HG03280 (cell line): ENCODE measurements around the gene SERPING1.
A peak's percentile ranks its signal among the peaks of the same experiment; 100 is the strongest.

ENCODE experiments used
- ATAC-seq: cut with Tn5 transposase; IDR thresholded peaks from one replicate; pipeline ENCODE4 v1.9.1; 2021; ENCODE audit warnings: mild to moderate bottlenecking, moderate library complexity; ENCODE audit not compliant: unreplicated experiment

The SERPING1 gene

DNA sequence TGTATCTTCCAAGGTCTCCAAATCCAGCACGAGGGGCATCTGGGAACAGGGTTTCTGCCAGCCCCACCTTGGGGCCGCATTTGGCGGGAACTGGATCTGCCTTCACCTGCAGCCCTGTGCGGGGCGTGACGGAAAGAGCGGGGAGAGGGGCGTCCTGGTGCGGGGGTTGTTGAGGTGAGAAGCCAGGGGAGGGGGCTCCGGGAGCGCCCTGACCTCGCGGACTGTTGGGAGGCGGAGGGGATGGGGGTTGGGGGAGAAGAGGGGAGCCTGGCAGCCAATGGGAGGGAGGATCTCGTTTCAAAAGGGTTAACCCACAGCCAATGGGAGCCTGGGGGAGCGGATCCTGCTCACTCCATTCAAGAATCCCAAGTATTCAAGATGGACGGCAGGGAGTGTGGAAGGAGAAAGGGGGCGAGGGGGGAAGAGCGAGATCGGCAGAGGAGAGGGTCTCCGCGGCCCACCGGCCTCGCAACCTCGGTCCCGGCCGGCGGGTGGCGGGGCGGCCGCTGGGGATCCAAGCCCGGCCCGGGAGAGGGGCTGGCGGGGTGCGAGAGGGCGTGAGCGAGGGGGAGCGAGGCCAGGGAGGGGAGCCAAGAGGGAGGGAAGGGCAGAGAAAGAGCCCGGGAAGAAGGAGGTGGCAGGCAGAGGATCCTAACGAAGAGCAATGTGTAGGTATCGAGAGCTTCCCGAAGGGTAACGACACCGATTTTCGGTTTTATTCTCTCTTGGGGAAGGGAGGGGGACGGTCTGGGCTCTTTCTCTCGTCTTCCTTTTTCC is 40.7 kb downstream of the SERPING1 start:
- ATAC-seq, result no peak

DNA sequence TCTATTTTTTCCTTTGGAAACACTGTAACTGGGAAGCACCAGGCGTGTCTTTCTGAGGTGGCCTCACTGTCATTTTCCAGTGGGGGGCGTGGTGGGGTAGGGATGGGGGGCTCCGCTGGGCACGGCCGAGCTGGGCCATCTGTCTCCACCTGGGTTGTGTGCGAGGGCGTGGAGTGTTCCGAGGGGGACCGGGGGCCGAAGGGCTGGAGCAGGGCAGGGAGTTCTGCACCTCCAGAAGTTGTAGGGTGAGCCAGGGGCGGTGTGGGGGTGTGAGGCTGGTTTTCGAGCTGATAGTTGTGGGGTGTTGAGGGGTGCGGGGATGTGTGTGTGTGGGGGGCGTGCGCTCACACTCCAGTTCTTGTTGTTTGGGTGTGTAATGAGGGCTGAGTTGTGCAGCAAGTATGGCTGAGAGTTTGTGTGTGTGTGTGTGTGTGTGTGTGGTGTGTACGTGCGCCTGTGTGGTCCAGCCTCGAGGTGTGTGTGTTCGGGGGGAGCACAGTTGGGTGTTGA is 41.4 kb downstream of the SERPING1 start:
- ATAC-seq, result no peak

DNA sequence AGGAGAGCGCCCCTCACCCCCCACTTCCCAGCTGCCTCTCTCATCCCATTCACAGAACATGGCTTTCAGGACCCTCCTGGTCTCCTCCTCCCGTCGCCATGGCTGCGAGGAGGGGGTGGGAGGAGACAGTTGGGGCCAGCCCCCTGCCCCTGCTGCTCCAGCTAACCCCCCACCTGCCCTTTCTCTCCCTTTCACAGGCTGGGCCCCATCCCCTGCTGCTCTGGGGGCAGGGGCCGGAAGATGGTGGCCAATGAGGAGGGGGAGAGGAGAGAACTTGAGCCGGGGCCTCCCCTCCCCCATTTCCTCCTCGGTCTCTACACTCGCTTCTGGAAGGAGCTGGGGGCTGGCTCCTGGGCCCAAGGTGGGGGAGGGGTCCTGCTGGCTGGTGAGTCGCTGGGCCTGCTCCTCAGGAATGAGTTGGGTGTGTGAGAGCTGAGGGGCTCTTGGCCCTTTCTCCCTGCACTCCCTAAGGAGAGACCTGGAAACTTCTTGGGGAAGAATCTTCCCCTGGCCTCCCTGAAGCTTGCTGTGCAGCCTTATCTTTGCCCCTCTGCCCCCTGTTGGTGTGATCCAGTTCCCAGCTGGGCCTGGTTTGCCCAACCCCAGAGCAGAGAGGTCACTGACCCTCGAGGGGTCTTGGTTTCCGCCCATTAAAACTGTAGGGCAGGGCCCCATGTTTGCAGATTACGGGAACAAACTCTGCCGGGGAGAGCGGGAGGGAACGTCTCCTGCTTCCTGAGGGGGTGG is 42.0 kb downstream of the SERPING1 start:
- no peak for ATAC-seq

DNA sequence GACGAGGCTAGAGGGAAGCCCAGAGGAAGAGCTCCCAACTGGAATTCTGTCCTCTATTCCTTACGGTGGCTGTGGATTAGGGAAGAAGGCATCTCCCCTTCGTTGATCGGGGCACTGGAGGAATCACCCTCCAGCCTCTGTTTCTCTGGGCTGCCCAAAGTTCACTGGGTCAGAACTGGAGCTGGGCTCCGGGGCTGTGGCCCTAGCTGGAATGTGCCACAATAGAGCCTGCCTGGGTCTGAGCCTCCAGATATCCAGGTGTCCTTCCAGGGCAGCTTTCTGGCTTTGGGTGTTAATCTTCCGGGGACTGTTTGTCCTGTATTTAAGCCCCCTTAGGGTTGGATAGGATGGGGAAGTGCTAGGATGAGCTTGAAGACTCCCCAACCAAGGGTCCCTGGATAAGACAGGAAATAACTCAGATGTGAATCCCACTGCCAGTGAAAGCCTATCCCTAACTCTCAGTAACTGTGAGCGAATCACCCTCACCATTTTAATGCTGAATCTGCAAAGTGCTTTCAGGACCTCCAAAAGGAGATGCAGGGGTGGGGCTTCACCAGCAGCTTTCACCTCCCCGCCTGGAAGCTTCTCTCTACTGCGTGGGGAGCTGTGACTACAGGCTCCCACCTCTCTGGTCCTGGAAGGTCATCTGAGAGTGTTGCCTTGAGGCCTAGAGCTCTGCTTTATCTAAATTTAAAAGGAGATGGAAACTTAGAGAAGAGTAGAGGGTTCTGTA is 42.7 kb downstream of the SERPING1 start:
- ATAC-seq, result no peak

DNA sequence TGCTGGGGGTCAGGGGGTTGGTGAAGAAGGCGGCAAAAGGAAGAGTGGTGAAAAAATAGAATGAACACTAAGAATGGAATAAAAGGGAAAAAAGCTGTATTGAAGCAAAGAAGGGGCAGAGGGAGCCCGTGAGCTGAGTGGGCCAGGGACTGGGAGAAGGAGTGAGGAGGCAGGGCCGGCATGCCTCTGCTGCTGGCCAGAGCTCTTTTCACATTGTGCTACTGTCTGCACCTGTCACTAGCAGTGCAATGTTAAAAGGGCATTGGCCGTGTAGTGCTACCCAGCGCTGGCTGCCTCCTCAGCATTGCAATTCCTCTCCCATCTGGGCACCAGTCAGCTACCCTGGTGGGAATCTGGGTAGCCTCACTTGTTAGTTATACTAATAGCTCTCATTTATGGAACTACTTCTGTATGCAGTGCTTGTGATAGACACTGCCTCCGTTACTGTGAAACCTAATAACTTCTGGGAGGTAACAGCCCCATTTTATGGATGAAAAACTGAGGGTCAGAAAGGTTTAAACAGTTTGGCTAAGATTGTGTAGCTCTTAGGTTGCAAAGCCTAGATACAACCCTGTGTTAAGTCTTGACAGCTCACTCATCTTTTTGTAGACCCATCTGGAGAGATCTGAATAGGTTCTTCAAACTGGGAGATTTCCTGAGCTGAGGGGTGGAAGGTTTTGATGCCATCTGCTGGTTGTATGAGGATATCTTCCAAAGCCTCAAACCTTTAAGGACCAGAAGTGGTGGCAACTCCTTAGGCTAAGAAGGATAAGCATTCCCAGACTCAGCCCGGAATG is 43.7 kb downstream of the SERPING1 start:
- ATAC-seq, result no peak

DNA sequence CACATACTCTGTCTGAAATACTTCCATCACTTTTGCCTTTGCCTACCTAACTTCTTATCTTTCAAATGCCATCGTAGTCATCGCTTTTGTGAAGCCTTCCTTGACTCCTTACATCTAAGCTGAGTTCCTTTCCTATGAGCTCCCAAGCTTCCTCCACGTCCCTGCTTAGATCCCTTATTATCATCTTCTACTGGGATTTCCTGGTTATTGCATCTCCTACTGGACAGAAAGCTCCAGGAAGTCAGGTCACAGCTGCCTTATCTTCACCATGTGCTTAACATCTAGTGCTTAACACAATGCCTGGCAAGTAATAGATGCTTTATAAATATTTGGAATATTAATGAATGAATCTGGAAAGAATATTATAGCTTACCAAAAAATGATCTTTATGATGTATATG is 46.3 kb downstream of the SERPING1 start:
- ATAC-seq, result no peak

DNA sequence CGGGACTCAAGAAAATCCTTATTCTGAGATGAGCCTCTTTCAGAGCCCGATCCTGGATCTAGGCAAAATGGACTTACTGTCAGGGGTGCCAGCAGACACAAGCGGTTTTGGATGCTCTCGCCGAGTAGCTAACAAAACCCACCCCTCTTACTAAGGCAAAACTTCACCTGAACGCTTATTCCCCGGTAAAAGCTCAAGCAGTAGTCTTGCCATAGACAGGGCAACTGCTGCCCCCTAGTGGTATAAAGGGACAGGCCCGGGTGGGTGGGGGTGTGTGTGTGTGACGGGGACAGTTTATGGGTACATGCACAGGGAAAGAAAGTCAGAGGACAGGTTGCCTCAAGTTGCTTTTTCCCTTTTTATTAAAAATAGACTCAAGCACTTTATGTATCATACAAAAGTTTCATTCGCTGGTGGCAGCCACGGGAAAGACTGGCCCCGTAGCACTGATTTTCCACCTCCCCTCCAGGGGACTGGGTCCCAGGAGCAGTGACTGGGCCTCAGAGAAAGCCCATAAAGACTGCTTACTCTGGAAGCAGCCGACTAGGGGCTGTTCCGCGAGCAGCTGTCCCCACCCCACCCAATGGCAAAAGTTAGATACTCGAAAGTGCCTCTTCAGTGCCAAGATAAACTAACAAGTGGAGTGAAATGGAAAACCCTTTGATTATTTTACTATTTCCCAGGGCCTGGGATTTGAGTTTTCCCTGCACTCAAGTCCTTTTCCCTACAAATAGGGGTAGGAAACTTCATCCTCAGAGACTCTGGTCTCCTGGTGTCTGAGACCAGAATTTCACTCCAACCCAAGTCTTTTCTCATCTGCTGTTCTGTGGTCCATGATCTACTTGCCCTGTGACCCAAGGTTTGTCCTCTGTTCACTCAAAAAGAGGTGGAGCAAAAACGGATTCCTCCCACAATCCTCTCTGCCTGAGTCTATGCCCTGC is 47.5 kb downstream of the SERPING1 start:
- ATAC-seq, result peak; percentile 60

DNA sequence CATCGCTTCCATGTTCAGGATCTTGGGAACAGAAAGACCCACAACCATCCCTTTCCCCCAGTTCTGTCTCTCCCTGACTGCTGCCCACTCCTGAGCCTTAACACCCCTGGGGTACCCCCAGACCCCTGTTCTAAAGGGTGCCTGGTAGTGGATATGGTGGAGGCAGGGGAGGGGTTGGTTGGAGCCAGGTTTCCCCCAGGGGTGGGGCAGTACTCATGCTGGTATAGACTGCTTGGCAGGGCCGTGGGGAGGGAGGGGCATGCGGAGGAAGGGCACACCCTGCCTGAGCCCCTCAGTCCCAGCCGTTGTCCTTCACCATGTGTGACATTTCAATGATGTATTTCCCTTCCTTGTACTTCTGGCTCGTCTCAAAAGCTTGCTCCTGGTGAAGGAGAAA is 48.2 kb downstream of the SERPING1 start:
- no peak for ATAC-seq

DNA sequence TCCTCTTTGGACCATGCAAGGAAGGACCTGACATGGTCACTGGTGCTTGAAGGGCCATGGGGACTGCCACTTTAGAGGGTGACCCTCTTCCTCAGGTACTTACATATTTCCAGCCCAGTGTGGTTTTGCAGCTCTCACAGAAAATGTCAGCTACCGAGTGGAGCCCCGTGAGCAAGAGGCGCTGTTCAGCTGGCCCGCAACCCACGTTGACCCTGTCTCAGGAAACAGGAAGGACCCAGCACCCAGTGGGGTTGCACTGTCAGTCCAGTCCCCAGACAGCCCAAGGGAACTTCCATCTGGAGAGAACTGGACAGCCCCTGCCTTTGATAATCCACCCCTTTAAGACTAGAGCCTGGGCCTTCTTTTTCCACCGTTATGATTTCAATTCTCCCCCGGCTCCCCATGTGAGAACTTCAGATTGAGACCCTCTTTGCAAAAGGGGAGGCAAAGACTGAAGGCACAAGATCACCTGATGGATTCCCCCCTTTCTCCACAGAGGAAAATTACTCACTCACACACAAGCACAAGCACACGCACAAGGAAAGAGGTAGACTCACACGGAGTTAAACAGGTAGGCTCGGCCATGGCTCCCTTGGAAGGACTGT is 48.8 kb downstream of the SERPING1 start:
- ATAC-seq, result no peak

DNA sequence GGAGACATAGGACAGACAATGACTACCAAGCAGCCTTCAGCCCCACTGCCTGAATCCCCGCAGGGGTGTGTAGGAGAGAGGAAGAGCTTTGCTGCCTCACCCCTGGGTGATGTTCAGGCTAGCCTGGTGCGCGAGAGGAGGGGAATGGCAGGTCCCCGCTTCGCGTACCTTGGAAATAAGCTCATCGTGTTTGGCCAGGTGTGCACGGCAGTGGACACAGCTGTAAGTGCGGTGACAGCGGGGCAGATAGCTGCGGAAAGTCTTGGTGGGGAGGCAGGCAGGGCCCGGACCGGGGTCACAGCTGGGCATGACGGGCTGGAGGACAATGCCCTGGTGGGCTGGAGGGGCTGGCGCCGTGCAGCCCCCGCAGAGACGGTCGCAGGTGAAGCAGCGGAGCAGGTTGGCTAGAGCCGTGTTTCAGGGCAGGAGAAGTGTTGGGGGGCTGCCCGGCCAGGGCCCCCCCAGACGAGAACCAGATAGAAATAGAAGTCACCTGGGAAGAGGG is 49.4 kb downstream of the SERPING1 start:
- no peak for ATAC-seq

DNA sequence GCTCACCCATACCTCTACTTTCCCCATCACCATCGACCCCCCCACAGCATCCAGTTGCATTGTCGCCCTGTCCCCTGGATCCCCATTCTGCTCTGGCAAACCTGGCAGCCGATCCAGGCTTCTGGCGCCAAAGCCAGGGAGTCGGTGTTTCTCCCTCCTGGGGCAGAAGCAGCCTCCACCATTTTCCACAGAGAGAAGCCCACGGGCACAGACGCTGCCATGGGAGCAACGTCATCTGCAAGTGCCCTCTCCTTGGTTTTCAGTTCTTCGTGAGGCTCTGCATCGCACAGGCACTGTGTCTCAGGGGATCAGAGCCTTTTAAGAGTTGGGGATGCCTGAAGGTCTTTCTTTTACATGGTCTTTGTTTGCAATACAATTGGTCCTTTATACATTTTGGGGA is 49.9 kb downstream of the SERPING1 start:
- ATAC-seq, result no peak

DNA sequence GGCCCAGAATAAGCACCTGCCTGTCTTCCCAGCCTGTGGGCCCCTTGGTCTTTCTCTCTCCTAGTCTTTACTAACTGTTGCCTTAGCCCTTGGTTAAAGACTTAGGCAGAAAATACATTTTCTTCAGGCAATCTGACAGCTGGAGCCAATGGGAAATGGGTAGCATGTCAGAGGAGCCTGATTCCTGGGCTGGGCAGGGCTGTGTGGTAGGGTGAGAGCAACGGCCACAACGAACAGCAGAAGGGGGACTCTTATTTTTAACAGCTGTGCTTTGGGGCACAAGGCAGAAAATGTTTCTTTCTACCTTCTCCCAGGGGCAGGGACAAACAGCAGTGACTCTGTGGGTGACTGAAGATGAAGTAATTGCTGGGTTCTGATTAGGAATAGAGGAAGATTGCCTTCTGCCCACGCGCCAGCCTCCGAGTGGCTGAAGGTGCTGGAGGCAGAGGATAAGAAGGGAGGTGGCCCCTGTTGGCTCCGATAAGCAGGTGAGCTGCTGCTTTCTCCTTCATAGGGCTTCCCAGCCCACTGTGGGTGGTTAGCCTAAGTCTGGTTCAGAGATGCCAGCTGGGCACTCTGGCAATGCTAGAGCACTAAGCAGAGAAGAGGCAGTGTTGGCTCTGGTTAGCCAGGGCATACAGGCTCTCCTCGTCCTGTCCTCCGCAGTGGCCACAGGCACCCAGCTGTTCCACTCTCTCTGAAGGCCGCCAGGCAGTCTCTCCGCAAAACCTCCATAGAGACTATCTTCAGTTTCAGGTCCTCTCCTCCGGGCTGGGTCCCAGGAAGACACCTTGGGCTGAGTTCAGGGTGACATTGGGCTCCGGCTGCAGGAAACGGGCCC is 50.7 kb downstream of the SERPING1 start:
- no peak for ATAC-seq

DNA sequence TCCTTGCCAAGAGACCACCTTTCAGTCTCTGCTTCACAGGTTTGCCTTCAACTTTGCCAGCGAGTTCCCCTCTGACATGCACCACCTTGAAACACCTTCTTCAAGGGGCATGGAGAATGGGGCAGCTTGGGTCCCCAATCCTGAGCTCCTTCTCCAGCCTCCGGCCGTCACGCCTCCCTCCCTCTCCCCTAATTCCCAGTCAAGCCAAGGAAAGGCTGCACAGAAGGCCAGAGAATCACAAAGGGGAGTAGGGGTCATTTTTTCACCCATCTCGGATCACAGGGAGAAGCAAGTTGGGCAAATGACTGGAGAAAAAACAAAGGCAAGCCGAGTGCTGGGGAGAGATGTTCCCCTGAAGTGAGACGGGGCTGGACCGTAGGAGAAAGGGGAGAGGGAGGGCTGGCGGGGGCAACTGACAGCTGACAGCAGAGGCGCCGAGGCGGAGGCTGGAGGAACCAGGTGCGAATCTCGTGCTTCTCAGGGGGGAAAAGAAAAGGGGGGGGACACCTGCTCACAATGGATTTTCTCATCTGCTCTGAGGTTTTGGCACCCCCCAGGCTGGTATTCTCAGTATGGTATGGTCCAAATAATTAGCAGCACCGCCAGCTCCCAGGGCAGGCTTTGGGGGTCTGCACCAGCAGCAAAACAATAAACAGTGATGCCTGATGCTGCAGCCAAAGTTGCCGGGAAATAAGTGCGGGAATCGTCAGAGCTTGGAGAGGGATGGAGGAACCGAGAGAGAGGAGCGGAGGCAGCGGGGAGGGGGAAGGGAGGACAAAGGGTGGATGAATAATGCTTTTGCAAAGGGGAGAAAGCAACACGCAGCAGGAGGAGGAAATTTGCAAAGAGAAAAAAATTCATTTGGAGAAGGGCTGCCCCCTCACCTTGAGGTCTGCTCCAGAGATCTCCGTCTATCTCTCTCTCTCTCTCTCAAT is 51.6 kb downstream of the SERPING1 start:
- no peak for ATAC-seq

DNA sequence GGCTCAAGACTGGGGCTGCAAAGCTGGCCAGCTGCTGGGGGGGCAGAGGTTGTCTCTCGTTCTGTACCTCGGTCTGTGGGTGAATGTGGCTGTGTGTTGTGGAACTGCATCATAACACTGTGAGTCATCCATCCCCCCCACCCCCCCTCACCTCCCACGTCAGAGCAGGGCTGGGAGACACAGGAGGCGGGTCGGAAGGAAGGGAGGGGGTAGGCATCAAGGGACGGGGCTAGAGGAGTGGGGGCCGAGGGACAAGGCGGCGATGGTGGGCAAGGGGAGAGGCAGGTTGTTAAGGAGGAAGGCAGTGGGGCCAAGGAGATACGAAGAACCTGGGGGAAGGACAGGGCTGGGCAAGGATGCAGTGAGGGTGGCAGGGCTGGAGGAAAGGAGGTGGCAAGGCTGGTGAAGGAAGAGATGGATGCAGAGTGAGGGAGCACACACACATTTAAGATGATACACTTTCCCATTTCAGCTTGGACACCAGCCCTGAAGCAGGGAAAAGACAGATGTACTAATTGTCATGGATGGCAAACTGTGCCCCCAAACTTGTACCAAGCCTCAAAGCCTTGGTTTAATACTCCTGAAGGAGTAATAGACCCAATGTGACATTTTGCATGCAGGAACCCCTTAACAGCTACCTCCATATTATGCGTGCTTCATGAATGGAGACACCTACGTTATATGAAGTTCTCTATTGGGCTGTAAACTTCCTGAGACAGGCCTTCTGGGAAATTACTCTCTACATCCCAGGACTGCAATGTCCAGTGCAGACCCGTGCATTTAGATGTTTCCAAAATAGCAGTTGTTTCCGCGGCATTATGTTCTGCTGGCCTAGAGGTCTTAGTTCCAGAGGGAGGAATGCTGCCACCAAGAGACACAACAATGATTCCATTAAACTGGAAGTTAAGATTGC is 52.6 kb downstream of the SERPING1 start, which contains the start of gene YPEL4:
TSS of gene YPEL4 (minus strand) at position 87 of the 913 bp plus-strand sequence. CDS start 2,805 bp downstream, outside the sequence.
- ATAC-seq, result no peak

DNA sequence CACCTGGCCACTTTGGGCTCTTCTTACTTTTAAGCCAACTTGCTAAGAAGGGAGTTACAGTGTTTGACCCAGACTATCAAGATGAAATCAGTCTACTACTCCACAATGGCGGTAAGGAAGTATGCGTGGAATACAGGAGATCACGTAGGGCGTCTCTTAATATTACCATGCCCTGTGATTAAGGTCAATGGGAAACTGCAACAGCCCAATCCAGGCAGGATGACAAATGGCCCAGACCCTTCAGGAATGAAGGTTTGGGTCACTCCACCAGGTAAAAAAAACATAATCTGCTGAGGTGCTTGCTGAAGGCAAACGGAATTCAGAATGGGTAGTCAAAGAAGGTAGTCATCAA is 53.2 kb downstream of the SERPING1 start:
- no peak for ATAC-seq

DNA sequence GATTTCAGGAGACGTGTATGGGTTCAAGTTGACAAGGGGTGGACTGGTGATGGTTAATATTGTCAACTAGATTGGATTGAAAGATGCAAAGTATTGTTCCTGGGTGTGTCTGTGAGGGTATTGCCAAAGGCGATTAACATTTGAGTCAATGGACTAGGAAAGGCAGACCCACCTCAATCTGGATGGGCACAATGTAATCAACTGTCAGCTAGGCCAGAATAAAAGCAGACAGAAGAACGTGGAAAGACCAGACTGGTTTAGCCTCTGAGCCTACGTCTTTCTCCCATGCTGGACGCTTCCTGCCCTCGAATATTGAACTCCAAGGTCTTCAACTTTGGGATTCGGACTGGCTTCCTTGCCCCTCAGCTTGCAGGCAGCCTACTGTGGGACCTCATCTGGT is 53.9 kb downstream of the SERPING1 start:
- no peak for ATAC-seq
